Lower leg skin (tissue), 3 donors: ENCODE data around the gene NGLY1.

Experiments used
- CTCF ChIP-seq, 3 donors: fragments of 450-650 bp; IDR thresholded peaks; one replicate each; pipeline ENCODE4 v1.5.1; 2016; ENCODE audit warnings: antibody characterized with exemption in 3 of 3, mild to moderate bottlenecking in 3 of 3, moderate library complexity in 2 of 3
- POLR2A ChIP-seq, 2 donors: fragments of 450-650 bp; IDR thresholded peaks; one replicate each; pipeline ENCODE4 v1.6.1; 2016 to 2017; ENCODE audit warnings: antibody characterized with exemption in 2 of 2, mild to moderate bottlenecking in 1 of 2, moderate library complexity in 1 of 2

GRCh38 chr3:25820366-25820765 is 37.1 kb upstream of the NGLY1 start:
- TF ChIP-seq CTCF (IDR thresholded peaks at IDR 0.05) (no peak), POLR2A (IDR thresholded peaks at IDR 0.05) (no peak)
